Measurements from ENCODE around the gene UNC13D.
"Not testable (repeated sequence)": the region's sequence is repeated elsewhere in the genome, so short reads cannot be mapped to it uniquely, and the experiment has no call there.

Gene UNC13D

GRCh38 chr17:75791254-75791653 lies 53.0 kb downstream of the UNC13D start:
- DNase-seq = no peak

DNA sequence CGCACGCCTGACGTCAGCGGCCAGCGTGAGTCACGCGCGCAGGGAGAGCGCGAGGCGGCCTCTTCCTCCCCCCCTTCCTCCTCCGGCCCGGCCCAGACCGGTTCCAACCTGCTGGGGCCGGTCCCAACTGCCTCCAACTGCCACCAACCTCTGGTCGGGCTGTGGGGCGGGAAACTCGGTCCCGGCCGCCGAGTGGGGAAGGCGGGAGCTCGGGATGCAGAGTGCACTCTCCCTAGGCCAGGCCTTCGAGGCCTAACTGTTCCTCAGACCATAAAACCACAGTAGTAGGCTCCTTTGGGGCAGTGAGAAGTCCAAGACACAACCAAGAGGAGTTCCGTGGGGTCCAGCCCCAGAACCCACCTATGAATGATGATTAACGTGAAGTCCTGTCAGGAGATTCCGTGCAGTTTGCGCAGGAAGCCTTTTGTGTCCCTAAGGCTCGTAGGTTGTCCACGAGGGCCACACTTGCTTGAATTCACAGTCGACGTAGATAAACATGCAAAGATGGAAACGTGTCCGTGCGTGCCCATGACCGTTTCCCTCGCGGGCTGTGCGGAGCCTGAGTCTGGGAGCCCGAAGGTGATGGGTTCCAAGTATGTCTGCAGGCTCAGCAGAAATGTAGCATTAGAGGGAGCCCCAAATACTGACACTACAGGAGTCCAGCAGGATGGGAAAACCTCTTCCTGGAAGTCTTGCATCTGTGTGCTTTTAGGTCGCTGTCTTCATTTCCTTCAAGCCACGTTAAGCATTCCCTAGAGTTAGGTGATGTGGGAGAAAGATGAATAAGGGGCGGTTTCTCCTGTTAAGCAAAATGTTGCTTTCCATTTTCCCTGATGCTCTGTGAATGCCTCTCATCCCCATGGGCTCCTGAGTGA lies 59.0 kb downstream of the UNC13D start:
- DNase-seq = peak; percentile 89

GRCh38 chr17:75784473-75785015 lies 59.7 kb downstream of the UNC13D start, which contains the start of gene UNK:
Gene UNK, plus strand, starts transcription at chr17:75784806. Its CDS starts 75 bp downstream, at chr17:75784881.
- DNase-seq = peak; percentile 99

- DNase-seq = no peak
Observed at GRCh38 chr17:75783803-75784472, 60.3 kb downstream of the UNC13D start.

DNA sequence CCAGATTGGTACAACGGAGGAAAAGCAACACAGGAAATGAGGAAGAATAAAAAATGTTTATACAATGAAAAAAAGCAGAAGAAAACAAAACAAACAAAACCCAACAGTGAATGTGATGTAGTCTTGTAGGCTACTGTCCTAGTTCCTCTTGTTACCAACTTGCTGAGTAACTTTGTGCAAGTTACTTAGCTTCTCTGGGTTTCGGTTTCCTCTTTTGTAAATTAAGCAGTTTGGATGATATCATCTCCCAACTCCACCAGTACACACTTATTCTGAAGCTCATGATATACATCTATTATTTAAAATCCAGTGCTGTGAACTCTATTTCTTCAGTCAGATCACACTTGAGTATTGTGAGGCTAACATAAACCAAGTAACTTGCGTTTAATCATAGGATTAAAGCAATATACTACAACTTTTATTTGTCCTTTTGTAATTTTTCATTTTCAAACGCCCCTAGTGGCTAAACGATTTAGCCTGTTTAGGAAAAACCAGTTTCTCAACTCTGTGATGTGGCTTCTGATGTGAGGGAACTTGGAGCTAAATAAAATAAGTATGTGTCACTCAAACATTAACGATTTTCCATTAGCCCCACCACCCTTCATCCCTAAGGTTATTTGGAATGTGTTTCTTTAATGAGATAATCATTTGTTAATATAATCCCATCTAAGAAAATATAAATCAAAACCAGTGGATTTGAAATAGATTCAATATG lies 61.0 kb downstream of the UNC13D start:
- peak; percentile 97 for DNase-seq

DNA sequence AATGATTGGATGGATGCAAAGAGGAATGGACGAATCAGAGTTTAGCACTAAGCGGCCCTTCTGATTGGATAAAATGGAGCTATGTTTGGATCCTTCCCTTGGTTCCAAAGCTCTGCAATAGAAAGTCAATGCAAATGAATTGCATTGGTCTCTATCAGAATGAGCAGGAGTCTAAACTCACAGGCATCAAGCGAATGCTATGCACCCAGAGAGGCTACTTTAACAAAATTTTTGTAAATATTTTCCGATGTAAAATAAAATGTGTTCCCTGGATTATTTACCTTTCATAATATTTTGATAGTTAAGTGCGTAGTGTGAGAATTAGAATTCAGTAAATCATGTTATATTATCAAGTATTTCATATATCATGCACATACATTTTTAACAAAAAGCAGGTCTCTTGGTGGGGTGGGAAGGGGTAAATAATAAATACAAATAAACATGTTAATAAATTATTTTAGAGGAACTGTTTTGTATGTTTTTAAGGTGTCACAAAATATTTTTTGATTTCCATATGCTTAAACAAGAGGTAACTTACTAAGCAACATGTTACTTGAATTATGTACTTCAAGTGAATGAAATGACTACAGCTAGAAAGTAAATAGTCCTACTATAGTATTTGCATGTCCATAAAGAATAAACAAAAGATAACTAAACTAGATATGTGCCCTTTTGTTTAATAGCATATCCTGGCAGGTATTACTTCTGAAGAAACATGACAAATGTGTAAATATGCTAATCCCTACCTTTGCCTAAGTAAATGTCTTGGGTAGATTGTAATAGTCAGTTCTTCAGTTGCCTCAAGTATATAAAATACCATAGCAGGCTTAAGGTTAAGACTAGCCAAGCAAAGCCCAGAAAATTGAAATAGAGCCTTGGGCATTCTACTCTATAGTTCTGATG lies 64.0 kb downstream of the UNC13D start:
- DNase-seq = no peak

DNA sequence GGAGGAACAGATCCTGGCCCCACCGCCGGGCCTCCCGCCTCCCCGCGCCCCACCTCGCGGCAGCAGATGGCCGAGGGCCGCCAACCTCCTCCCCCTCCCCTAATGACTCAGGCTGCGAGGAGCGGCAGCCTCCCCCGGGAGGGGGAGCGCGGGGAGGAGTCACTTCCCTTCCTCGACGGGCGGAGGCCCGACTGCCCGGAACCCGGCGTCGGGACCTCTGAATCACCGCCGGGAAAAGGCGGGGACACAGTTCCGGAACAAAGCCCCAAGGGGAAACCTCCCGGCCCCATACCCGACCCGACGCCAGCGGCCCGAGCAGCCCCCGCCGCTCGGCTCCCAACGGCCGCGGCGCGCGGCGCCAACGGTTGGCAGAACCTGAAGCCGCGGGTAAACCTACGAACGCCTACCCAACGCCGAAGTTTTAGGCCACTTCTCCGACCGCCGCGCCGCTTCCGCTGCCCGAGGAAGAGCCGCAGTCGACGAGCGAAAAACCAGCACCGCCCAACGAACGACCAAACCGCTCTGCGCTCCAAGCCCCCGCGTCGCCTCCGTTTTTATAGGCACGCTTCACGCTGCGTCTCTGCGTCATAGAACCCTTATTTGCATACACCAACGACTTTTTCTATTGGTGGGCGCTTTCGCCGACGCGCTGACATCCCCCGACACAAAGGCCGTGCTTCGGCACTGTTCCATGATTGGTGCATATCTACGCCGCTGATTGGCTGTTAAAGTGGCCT lies 64.8 kb downstream of the UNC13D start:
- DNase-seq = peak; percentile 100

- DNase-seq = peak; percentile 53
Observed at GRCh38 chr17:75778861-75779249, 65.3 kb downstream of the UNC13D start.

- DNase-seq = not testable (repeated sequence)
Observed at GRCh38 chr17:75778066-75778860, 65.9 kb downstream of the UNC13D start.

DNA sequence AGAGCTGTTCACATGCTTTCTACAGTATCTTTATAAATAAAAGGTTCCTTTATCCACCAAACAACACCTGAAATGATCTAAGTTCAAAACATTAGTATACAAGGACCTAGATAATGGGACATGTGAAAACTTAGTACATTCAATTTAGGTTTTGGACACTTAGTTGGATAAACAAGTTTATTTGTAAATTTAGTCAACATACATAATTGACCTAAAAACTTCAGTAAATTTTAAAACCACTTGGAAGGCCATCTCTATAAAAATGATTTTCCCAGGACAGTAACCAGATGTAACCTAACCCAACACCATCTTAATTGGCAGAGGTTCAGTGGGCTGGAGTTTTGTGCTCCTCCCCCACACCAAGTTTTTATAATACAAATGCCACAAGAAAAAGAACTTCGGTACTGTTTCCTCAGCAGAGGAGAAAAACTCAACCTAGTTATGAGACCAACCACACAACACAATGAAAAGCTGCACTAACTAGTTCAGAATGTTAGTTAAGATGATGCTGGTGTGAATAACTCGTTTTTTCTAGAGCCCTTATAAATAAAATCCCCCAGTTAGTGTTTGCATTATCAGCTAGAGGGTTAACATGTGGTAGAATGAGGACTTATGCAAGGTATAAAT lies 66.8 kb downstream of the UNC13D start:
- DNase-seq = no peak
